ENCODE measurements around the gene WDR44.

GRCh38 chrX:118373538-118373937, 27.6 kb downstream of the WDR44 start:
- TF ChIP-seq YY1 (IDR thresholded peaks at IDR 0.05; ENCODE audit: low read depth) (no peak), CREB1 (IDR thresholded peaks at IDR 0.05; ENCODE audit: low read depth) (no peak), TAF1 (IDR thresholded peaks at IDR 0.05; ENCODE audit: low read depth) (no peak), REST (IDR thresholded peaks at IDR 0.05; ENCODE audit: low read depth) (no peak), MAX (IDR thresholded peaks at IDR 0.05) (no peak), EGR1 (IDR thresholded peaks at IDR 0.05) (no peak), CEBPB (IDR thresholded peaks at IDR 0.05) (no peak), RAD21 (IDR thresholded peaks at IDR 0.05; ENCODE audit: low read depth) (no peak), USF1 (IDR thresholded peaks at IDR 0.05) (no peak), EP300 (IDR thresholded peaks at IDR 0.05; ENCODE audit: borderline replicate concordance) (no peak)

Data from Ishikawa (cell line).